MM.1S (cell line): ENCODE measurements around the gene RGS17.

Source experiments
- DNase-seq: peaks from one replicate; pipeline ENCODE4 v3.0.0-alpha.2; 2015
- H2AFZ ChIP-seq: fragments of 300-600 bp; sonication (generic); 2 replicates; pipeline ENCODE4 v1.6.0; 2016; ENCODE audit warnings: antibody characterized with exemption, low read length
- H3F3A ChIP-seq: fragments of 300-600 bp; sonication (generic); 2 replicates; pipeline ENCODE4 v1.6.1; 2016; ENCODE audit warnings: mild to moderate bottlenecking, antibody characterized with exemption, low read length, moderate library complexity, mixed read lengths; ENCODE audit not compliant: insufficient read depth
- H3K27ac ChIP-seq: fragments of 300-600 bp; sonication (generic); 2 replicates; pipeline ENCODE4 v1.5.1; 2016; ENCODE audit warnings: mild to moderate bottlenecking, low read length
- H3K27me3 ChIP-seq: fragments of 300-600 bp; sonication (generic); replicated peaks from 2 replicates; pipeline ENCODE4 v1.6.0; 2016; ENCODE audit warnings: low read length; ENCODE audit not compliant: insufficient read depth
- H3K36me3 ChIP-seq: fragments of 300-600 bp; sonication (generic); replicated peaks from 2 replicates; pipeline ENCODE4 v1.6.1; 2016; ENCODE audit warnings: mild to moderate bottlenecking, low read length, mixed read lengths; ENCODE audit not compliant: insufficient read depth
- H3K4me1 ChIP-seq: fragments of 300-600 bp; sonication (generic); 2 replicates; pipeline ENCODE4 v1.6.1; 2016; ENCODE audit warnings: low read length, mixed read lengths
- H3K4me2 ChIP-seq: fragments of 300-600 bp; sonication (generic); 2 replicates; pipeline ENCODE4 v1.6.0; 2016; ENCODE audit warnings: low read depth, low read length
- H3K4me3 ChIP-seq: fragments of 300-600 bp; sonication (generic); 2 replicates; pipeline ENCODE4 v1.5.1; 2016; ENCODE audit warnings: low read length, mixed read lengths
- H3K79me2 ChIP-seq: fragments of 300-600 bp; sonication (generic); 2 replicates; pipeline ENCODE4 v1.6.1; 2016; ENCODE audit warnings: mixed run types, low read length, mixed read lengths
- H3K9ac ChIP-seq: fragments of 300-600 bp; sonication (generic); 2 replicates; pipeline ENCODE4 v1.6.1; 2016; ENCODE audit warnings: low read length, mixed read lengths
- H3K9me2 ChIP-seq: fragments of 300-600 bp; sonication (generic); replicated peaks from 2 replicates; pipeline ENCODE4 v1.6.1; 2016; ENCODE audit warnings: mild to moderate bottlenecking, low read length, mixed read lengths; ENCODE audit not compliant: insufficient read depth
- H3K9me3 ChIP-seq: fragments of 300-600 bp; sonication (generic); replicated peaks from 2 replicates; pipeline ENCODE4 v1.6.1; 2016; ENCODE audit warnings: mild to moderate bottlenecking, low read length, mixed read lengths; ENCODE audit not compliant: insufficient read depth
- H4K20me1 ChIP-seq: fragments of 300-600 bp; sonication (generic); 2 replicates; pipeline ENCODE4 v1.6.1; 2016; ENCODE audit warnings: mild to moderate bottlenecking, low read length, moderate library complexity, mixed read lengths; ENCODE audit not compliant: insufficient read depth
- EZH2 ChIP-seq: fragments of 300-600 bp; sonication (generic); optimal IDR thresholded peaks from 2 replicates; pipeline ENCODE3; 2017; ENCODE audit warnings: low read depth, mild to moderate bottlenecking, antibody characterized with exemption, low read length, mixed read lengths
- EZH2phosphoT487 ChIP-seq: fragments of 300-600 bp; sonication (generic); IDR thresholded peaks from 2 replicates; pipeline ENCODE4 v1.6.1; 2018; ENCODE audit warnings: antibody characterized with exemption, low read length
- TF ChIP-seq, protein P1 (sequence below): fragments of 300-600 bp; sonication (generic); IDR thresholded peaks from 2 replicates; pipeline ENCODE4 v1.5.1; 2016; ENCODE audit warnings: antibody characterized with exemption, low read length, mixed read lengths

The RGS17 gene

GRCh38 chr6:153126218-153126617 is 4.9 kb downstream of the RGS17 start:
- Histone ChIP-seq H3K27me3 (no peaks in the 10 kb centered on the region), H3K9me3 (no peaks in the 10 kb centered on the region), H3K9me2 (no peaks in the 10 kb centered on the region), H2AFZ (no peak overlapping the region), H3K36me3 (no peaks in the 10 kb centered on the region), H3K4me1 (no peaks in the 10 kb centered on the region), H3K79me2 (no peaks in the 10 kb centered on the region), H3F3A (no peaks in the 10 kb centered on the region), H4K20me1 (no peaks in the 10 kb centered on the region), H3K4me3 (no peak overlapping the region), H3K4me2 (no peak overlapping the region), H3K9ac (no peak overlapping the region), H3K27ac (no peak overlapping the region)
- TF ChIP-seq, protein P1, sequence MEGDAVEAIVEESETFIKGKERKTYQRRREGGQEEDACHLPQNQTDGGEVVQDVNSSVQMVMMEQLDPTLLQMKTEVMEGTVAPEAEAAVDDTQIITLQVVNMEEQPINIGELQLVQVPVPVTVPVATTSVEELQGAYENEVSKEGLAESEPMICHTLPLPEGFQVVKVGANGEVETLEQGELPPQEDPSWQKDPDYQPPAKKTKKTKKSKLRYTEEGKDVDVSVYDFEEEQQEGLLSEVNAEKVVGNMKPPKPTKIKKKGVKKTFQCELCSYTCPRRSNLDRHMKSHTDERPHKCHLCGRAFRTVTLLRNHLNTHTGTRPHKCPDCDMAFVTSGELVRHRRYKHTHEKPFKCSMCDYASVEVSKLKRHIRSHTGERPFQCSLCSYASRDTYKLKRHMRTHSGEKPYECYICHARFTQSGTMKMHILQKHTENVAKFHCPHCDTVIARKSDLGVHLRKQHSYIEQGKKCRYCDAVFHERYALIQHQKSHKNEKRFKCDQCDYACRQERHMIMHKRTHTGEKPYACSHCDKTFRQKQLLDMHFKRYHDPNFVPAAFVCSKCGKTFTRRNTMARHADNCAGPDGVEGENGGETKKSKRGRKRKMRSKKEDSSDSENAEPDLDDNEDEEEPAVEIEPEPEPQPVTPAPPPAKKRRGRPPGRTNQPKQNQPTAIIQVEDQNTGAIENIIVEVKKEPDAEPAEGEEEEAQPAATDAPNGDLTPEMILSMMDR, result no peak
- TF ChIP-seq EZH2phosphoT487, result no peak
- no peak for TF ChIP-seq EZH2
- DNase-seq, result no peak

GRCh38 chr6:153125032-153125431 is 6.0 kb downstream of the RGS17 start:
- H3K36me3 ChIP-seq, result no peaks in the 10 kb centered on the region
- no peak overlapping the region for H3K4me3 ChIP-seq
- no peak for DNase-seq
- no peak overlapping the region for H3K9ac ChIP-seq
- H3F3A ChIP-seq, result no peaks in the 10 kb centered on the region
- TF ChIP-seq, protein P1, result no peak
- TF ChIP-seq EZH2 (no peak), EZH2phosphoT487 (no peak)
- no peaks in the 10 kb centered on the region for H3K79me2 ChIP-seq
- no peaks in the 10 kb centered on the region for H3K4me1 ChIP-seq
- no peaks in the 10 kb centered on the region for H4K20me1 ChIP-seq
- no peaks in the 10 kb centered on the region for H3K27me3 ChIP-seq
- no peak overlapping the region for H3K4me2 ChIP-seq
- no peaks in the 10 kb centered on the region for H3K9me2 ChIP-seq
- H2AFZ ChIP-seq, result no peak overlapping the region
- no peak overlapping the region for H3K27ac ChIP-seq
- no peaks in the 10 kb centered on the region for H3K9me3 ChIP-seq

DNA sequence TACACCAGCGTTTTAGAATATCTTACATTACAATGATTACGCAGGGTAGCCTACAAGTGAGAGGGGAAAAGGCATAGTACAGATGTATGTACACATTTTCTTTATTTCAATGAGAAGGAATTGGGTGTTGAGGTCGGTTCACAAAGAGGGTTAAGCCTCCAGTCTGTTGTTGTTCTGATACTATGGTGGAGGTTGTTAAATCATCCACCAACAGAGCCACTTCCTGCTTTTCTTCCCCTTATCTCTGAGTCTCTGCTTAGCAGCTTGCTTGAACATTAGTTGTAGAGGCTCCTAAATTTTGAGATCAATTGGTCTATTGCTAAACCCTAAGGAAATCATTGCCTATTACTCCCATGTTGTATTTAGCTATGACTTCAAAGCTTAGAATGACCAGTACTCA is 7.3 kb downstream of the RGS17 start:
- no peaks in the 10 kb centered on the region for H3F3A ChIP-seq
- H2AFZ ChIP-seq, result no peak overlapping the region
- H3K79me2 ChIP-seq, result no peaks in the 10 kb centered on the region
- no peak overlapping the region for H3K4me3 ChIP-seq
- H3K36me3 ChIP-seq, result no peaks in the 10 kb centered on the region
- H3K27me3 ChIP-seq, result no peaks in the 10 kb centered on the region
- no peaks in the 10 kb centered on the region for H3K9me3 ChIP-seq
- H3K4me1 ChIP-seq, result no peaks in the 10 kb centered on the region
- H3K9ac ChIP-seq, result no peak overlapping the region
- H3K9me2 ChIP-seq, result no peaks in the 10 kb centered on the region
- H3K27ac ChIP-seq, result no peak overlapping the region
- H3K4me2 ChIP-seq, result no peak overlapping the region
- TF ChIP-seq EZH2 (no peak), EZH2phosphoT487 (no peak)
- TF ChIP-seq, protein P1, result no peak
- DNase-seq, result no peak
- H4K20me1 ChIP-seq, result no peaks in the 10 kb centered on the region
